Suppressor macrophage (primary cell): ENCODE data around the gene ANTXR1.
"Not testable (repeated sequence)": the region's sequence is repeated elsewhere in the genome, so short reads cannot be mapped to it uniquely, and the experiment has no call there.

ENCODE experiments used
- DNase-seq, 4 experiments: peaks; one replicate each; pipeline ENCODE4 v3.0.0-alpha.2; 2020 to 2022

The ANTXR1 gene

DNA sequence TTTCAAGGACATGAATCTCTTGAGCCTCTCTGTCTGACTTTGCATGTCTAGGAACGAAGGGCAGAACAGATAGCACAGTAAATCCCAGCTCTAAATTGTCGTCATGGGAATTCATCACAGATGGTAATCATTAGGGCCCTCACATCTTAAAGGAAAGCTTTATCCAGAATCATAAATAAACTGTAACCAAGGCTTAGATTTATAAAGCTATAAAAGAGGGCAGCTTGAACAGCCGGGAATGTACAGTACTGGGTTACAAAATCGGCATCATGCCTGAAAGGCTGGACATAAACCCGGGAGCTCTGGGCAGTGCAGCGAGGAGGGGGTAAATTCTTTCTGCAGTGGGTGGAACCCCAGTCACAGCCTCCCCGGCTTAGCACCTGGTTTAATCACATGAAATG, 229.7 kb downstream of the ANTXR1 start:
- DNase-seq = no peak

DNA sequence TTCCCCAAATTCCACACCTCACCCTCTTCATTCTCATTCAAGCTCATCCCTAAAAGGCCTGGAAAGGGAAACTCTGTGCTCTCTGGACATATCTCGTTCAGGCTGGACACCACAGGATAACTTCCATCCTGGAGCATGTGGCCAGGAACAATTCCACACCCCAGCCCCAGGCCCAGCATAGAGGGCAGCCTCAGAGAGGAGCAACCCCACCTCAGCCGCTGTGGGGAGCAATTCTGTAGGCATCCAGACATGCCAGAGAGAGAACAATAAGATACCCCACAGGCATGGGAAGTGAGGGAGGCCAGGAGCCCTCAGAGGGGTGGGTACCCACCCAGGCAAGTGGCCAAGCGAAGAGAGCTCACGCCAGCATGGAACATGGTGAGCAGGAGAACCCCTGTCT, 230.7 kb downstream of the ANTXR1 start:
- no peak for DNase-seq

DNA sequence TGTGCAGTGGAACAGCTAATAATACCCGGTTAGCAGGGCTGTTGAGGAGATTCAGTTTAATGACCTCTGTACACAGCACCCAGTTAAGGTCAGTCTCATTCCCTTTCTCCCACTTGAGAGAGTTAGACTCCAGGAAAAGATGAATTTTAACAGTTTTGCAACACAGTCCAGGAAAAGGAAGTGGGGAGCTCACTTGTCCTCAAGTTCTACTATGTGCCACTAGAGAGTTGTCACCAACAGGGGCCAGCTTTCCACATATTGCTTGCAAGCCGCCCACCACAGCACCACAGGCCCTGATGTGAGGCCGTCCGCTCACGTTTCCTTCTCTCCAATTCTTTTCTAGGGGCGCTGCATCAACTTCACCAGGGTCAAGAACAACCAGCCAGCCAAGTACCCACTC, 231.9 kb downstream of the ANTXR1 start:
- peak; percentile 15 to 53 (median 33) for DNase-seq

GRCh38 chr2:69247583-69247982, 234.6 kb downstream of the ANTXR1 start:
- DNase-seq = no peak

GRCh38 chr2:69248232-69248631, 235.3 kb downstream of the ANTXR1 start:
- DNase-seq = no peak

DNA sequence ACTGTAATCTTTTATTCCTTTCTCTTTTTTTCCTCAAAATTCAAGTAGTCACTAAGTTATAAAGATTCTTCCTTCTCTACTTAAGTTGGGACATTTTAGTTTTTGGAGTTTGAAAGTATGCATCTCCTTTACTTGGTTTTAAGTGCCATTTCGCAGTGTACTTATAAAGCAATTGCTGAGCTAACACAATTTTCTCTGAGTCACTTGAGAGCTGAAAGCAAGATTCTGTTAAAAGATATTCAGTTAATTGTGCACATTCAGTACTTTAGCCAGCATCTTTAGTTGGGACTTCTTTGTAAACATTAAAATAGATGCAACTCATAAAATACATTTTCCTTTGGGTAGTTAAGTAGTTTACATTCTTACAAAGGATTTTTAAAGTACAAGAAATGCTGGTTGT, 238.0 kb downstream of the ANTXR1 start:
- no peak for DNase-seq

DNA sequence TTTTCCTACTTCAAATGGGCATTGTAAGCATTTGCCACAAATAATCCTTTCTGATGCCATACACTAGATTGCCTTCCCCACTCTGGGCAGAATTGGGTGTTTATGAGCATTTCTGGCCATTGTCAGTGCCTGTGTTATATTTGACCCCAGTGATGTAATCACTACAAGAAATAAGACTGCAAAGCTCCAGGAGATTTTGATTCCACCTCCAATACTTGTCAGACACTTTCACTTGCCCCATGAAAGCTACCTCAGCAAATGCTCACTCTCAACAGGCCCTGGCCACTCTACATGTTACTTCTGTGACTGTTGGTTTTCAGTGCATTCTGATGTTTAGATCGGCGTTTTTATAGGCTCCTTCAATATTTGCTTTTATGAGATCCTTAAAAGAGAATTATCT, 239.0 kb downstream of the ANTXR1 start:
- DNase-seq = no peak

DNA sequence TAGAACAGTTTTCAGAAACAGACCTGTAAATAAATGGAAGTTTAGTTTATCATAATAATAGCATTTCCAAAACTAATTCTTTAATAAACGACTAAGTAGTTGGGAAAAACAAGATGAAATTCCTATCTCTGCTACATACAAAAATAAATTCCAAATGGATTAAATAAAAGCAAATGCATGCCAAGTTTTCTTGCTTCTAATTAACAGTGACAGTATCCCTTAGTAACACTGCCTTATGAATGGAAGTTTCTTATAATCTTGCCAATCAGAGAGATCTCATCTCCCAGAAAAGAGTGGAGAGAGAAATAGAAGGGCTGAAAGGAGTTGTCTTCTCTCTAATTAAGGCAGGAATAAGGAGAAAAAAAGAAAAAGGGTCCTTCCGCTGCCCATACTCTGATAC, 240.1 kb downstream of the ANTXR1 start:
- no peak for DNase-seq

DNA sequence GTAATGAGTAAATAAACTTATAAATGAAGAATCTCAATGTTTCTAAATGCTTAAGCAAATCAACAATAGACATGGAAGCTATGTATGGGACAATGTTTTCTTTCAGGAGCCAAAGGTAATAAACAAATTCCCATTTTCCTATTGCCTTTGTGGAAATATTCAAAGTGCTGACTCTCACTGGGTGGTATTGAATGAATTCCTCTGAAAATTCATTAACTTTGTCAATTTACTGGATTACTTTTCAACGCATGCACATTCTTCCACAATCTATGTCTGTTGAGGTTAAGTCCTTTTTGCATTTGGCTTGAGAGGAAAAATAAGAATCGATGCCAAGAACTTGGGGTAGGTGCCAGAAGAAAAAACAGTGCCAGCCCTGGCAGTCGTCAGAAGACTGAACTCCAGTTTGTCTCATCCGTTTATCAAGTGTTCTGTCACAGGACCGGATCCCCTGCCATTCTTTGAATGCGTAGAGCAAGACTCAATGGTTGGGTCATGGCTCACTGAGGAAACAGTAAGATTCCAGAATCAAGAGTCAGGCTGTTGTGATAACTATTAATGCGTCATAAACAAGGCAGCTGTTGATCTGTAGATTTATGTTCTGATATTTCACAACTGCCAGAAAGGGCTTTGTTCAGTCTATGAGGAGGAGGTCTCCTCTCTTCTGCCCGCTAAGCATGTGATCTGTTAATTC, 240.8 kb downstream of the ANTXR1 start:
- DNase-seq = no peak

- no peak for DNase-seq
Observed at GRCh38 chr2:69255760-69256159, 242.8 kb downstream of the ANTXR1 start.

DNA sequence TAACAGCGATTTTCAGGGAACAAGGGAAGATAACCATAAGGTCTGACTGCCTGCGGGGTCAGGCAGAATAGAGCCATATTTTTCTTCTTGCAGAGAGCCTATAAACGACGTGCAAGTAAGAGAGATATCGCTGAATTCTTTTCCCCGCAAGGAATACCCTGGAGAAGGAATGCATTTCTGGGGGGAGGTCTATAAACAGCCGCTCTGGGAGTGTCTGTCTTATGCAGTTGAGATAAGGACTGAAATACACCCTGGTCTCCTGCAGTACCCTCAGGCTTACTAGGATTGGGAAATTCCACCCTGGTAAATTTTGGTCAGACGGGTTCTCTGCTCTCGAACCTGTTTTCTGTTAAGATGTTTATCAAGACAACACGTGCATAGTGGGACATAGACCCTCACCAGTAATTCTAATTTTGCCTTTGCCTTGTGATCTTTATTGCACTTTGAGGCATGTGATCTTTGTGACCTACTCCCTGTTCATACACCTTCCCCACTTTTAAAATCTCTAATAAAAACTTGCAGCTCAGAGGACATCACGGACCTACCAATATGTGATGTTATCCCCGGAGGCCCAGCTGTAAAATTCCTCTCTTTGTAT, 247.1 kb downstream of the ANTXR1 start:
- DNase-seq = not testable (repeated sequence)

DNA sequence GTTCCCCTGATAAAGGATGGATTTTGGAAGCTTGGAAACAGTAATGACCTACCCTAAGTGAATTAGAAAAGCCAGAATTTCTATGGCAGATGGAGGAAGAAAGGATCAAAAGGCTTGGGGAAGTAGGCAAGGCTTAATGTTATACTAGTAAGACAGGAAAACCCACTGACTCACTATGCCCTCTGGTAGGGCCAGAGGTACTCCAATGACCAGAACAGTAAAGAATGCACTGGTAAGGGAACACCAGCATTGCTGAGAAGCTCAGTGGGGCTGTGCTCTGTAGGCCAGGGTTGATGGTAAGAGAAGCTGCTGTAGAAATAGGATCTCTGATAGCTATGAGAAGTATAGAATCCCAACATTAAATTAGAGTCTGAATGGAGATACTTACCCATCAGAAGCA, 247.7 kb downstream of the ANTXR1 start:
- DNase-seq = no peak

DNA sequence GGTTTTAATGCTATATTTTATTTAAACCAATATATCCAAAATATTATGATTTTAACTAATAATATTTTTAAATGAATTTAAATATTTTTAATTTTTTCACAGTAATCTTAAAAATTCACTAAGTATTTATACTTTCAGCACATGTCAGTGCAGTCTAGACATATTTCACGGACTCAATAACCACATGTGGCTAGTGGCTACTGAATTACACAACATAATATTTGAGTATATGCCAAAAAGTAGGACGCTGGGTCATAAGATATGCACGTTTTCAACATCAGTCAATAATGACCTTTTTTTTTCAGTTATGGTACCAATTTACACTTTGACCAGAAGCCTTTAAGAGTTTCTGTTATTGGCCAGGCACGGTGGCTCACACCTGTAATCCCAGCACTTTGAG, 256.4 kb downstream of the ANTXR1 start:
- peak in 1 of 4 experiments; percentile 13 for DNase-seq

DNA sequence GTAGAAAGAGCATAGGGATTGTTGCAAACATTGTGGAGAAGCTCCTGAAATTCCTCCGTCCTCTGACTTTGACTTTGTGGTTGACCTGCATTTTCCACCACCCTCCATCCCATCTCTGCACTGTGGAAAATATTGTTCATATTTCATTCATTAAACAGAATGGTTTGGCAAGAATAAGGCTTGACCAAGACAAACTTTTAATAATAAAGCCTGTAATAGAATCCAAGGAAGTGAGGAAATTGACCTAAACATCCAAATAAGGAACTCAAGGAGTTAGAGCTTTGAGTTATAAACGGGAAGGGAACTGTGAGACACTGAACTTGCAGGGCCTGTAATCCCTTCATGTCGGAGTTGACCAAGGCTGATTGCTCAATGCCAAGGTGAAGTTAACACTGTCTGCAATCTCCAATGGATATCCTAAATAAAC, 258.9 kb downstream of the ANTXR1 start:
- peak; percentile 67 to 90 (median 83) for DNase-seq

GRCh38 chr2:69272803-69273471, 260.0 kb downstream of the ANTXR1 start:
- DNase-seq = peak; percentile 43 to 74 (median 68)

GRCh38 chr2:69275490-69275889, 262.5 kb downstream of the ANTXR1 start:
- no peak for DNase-seq

DNA sequence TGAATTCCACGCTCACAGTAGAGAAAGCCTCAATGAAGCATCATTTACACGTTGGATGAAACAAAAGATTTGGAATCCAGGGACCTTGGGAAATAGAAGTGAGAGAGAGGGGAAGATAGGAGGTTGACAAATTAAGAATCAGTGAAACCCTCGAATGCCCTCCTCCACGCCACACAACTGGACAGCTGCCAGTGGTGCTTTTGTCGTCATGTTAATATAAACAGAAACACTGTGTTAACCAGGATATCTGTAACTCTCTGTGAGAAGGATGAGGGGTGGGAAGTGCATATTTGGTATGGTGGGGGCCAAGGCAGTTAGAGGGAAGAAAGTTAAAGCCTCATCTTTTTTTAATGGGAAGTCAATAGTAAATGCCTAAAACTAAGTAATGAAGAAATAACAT, 265.4 kb downstream of the ANTXR1 start:
- peak in 3 of 4 experiments; percentile 9 to 31 (median 20) for DNase-seq

- no peak for DNase-seq
Observed at GRCh38 chr2:69279211-69279610, 266.2 kb downstream of the ANTXR1 start.

GRCh38 chr2:69279931-69280681, 267.1 kb downstream of the ANTXR1 start:
- DNase-seq = peak in 3 of 4 experiments; percentile 12 to 23 (median 23)

DNA sequence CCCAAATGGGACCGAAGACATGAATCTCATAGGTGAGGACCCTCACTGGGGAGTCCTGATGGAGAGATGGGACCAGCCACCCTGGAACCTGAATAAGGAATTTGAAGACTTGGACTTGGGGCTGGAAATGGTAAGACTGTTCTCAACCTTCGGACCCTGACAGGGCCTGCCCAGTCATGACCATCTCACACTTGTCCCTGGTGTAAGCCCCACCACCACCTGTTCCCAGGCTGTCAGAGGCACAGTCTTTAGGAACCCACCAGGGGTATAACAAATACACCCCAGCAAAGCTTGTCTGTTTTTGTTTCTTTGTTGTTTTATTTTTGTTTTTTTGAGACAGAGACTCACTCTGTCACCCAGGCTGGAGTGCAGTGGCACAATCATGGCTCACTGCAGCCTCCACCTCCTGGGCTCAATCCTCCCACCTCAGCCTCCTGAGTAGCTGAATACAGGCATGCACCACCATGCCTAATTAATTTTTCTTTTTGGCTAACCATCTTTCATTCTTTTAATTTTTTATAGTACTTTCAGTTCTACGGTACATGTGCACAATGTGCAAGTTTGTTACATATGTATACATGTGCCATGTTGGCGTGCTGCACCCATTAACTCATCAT, 267.9 kb downstream of the ANTXR1 start:
- DNase-seq = no peak

GRCh38 chr2:69285379-69285894, 272.5 kb downstream of the ANTXR1 start:
- no peak for DNase-seq

DNA sequence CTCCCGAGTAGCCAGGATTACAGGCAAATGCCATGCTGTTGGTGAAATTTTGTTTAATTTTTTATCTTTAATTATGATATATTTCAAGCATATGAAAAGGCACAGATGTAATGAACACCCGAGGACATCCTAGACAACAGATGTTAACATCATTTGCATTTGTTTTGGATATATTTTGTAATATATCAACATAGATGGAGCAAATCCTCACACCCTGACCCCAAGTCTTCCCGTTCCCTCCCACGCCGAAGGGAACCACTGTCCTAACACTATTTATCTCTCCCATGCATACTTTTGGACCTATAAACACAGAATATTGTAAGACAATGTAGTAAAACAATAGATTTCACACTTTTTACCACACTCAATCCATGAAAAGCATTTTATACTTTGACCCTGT, 274.6 kb downstream of the ANTXR1 start:
- no peak for DNase-seq

DNA sequence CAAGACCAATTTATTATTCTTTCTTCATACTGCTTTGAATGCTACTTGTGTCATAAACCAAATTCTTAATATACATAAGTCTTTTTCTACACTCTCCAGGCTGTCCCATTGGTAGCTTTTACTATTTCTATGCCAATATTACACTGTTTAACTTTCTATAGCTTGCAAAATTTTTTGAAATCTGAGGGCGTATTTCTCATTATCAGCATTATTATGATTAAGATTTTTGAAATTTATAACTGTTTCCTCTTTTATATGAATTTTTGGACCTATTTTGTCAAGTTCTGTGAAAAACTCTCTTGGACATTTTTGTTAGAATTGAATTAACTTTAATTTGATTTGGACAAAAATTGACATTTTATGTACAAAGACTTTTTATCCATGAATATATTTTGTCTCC, 275.4 kb downstream of the ANTXR1 start:
- no peak for DNase-seq
